IPS-18a (cell line): Measurements from ENCODE around the gene LARGE1.

ENCODE experiments used
- H3K27ac ChIP-seq: one replicate; pipeline ENCODE4 v1.5.1; 2013; ENCODE audit warnings: low read length
- H3K27me3 ChIP-seq: one replicate; pipeline ENCODE4 v1.6.1; 2013; ENCODE audit warnings: mild to moderate bottlenecking, low read length; ENCODE audit not compliant: control insufficient read depth, insufficient read depth
- H3K36me3 ChIP-seq: one replicate; pipeline ENCODE4 v1.6.1; 2013; ENCODE audit warnings: low read depth, low read length; ENCODE audit not compliant: control insufficient read depth
- H3K4me1 ChIP-seq: one replicate; pipeline ENCODE4 v1.6.1; 2013; ENCODE audit warnings: low read depth, low read length; ENCODE audit not compliant: control insufficient read depth
- H3K4me3 ChIP-seq: one replicate; pipeline ENCODE4 v1.5.1; 2013; ENCODE audit warnings: low read length
- H3K9ac ChIP-seq: one replicate; pipeline ENCODE4 v1.6.1; 2013; ENCODE audit warnings: mild to moderate bottlenecking, low read length, moderate library complexity
- H3K9me3 ChIP-seq: one replicate; pipeline ENCODE4 v1.6.1; 2013; ENCODE audit warnings: low read depth, low read length; ENCODE audit not compliant: control insufficient read depth

Gene LARGE1

DNA sequence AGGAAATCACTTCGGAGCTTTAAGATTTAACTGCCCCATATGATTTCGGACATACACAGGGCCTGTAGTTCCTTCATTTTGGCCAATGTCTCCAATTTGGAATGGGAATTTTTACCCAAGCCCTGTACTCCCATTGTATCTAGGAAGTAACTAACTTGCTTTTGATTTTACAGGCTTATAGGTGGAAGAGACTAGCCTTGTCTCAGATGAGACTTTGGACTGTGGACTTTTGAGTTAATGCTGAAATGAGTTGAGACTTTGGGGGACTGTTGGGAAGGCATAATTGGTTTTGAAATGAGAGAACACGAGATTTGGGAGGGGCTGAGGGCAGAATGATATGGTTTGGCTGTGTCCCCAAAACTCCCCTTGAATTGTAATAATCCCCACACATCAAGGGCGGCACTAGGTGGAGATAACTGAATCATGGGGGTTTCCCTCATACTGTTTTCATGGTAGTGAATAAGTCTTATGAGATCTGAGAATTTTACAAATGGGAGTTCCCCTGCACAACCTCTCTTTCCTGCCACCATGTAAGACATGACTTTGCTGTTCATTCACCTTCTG is 130.5 kb downstream of the LARGE1 start:
- peaks cover 21% of the 10 kb centered on the region for H3K9me3 ChIP-seq
- no peak overlapping the region for H3K4me3 ChIP-seq
- peaks cover 14% of the 10 kb centered on the region for H3K4me1 ChIP-seq
- H3K36me3 ChIP-seq, result no peaks in the 10 kb centered on the region
- no peaks in the 10 kb centered on the region for H3K27me3 ChIP-seq
- no peak overlapping the region for H3K9ac ChIP-seq
- H3K27ac ChIP-seq, result no peak overlapping the region

DNA sequence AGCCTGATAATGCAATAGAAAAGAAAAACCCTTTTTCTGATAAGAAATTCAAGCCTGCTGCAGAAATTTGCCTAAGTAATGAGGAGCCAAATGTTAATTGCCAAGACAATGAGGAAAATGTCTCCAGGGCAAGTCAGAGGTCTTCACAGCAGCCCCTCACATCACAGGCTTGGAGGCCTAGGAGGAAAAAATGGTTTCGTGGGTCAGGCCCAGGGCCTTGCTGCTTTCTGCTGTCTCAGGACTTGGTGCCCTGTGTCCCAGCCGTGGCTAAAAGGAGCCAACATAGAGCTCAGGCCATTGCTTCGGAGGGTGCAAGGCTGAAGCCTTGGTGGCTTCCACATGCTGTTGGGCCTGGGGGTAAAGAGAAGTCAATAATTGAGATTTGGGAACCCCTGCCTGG is 131.3 kb downstream of the LARGE1 start:
- Histone ChIP-seq H3K27ac (no peak overlapping the region), H3K4me3 (no peak overlapping the region), H3K9me3 (peaks cover 21% of the 10 kb centered on the region)

DNA sequence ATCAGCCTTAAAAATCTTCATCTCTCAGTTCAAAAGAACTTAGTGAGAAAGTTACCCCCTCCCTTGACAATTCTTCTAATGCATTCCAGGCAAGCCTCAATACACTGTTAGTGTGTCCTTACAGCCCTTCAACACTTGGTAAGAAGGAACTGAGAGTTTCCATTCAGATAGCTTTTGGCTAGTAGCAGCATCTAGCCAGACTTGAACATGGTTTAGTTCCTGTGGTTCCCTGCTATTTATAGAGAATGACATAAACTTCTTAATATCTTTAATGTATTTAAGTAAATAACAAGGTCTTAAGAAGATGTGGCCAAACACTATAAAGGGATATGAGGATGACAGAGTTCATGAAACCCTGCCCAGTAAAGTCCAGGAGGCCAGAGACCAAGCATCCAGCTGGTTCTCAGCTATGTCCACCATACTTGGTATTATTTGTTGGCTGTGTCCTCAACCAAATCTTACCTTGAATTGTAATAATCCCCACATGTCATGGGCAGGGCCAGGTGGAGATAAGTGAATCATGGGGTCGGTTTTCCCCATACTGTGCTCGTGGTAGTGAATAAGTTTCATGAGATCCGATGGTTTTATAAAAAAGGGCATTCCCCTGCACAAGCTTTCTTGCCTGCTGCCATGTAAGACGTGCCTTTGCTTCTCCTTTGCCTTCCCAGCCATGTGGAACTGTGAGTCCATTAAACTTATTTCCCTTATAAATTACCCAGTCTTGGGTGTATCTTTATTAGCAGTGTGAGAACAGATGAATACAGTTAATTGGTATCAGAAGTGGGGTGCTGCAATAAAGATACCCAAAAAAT is 132.4 kb downstream of the LARGE1 start:
- no peaks in the 10 kb centered on the region for H3K27me3 ChIP-seq
- no peak overlapping the region for H3K9ac ChIP-seq
- H3K36me3 ChIP-seq, result no peaks in the 10 kb centered on the region
- no peak overlapping the region for H3K27ac ChIP-seq
- H3K9me3 ChIP-seq, result peaks cover 21% of the 10 kb centered on the region
- H3K4me3 ChIP-seq, result no peak overlapping the region
- H3K4me1 ChIP-seq, result peaks cover 4% of the 10 kb centered on the region

More for the DNA sequence above, 131.3 kb downstream of the LARGE1 start:
- peaks cover 12% of the 10 kb centered on the region for H3K4me1 ChIP-seq
- no peaks in the 10 kb centered on the region for H3K27me3 ChIP-seq
- no peak overlapping the region for H3K9ac ChIP-seq
- H3K36me3 ChIP-seq, result no peaks in the 10 kb centered on the region

DNA sequence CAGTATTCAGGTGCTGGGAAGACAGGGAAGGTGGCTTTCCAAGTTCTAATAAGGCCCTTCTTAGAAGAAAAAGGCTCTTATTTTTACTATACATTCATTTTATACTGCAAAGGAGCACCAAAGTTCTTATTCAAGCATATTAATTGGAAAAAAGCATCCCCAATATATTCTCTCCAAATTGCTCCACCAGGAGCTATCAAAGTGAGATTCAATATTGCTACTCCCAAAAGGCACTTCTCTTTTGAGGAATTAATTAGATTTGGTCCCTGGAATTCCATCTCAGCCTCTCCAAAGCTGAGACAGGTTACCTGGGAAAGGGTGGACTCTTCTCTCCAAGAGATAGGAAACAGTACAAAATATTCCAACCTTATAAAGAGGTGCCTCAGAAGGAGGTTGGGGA is 134.1 kb downstream of the LARGE1 start:
- Histone ChIP-seq H3K36me3 (no peaks in the 10 kb centered on the region), H3K9me3 (peaks cover 21% of the 10 kb centered on the region), H3K27me3 (no peaks in the 10 kb centered on the region), H3K9ac (no peak overlapping the region), H3K4me3 (no peak overlapping the region), H3K4me1 (peaks cover 4% of the 10 kb centered on the region), H3K27ac (no peak overlapping the region)

DNA sequence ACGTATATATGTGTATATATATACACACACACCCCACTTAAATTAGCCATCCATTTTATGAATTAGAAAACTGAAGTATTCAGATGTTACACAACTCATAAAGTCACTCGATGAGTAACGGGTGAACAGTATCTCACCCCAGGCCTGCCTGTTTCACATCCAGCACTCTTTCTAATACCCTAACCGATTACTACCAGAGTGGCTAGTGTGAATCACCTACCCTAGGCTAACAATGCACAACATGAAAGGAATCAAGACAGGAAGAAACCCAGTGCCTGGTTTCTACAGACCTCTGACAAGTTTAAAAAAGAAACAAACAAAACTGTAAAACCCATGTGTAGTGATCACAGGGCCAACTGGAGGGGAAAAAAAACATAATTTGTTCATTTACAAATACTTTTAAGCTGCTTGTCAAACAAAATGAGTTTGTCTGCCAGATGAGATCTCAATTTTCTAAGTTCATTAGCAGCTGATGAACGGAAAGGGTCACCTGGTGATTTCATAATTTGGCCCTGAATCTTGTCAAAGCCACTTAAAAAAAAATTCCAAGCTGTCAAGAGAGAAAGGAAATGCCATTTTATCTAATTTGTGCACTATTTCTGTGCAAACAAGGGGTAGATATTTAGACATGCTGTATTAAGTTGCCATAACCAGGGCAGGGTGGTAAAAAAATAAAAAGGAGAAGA is 134.8 kb downstream of the LARGE1 start:
- Histone ChIP-seq H3K9me3 (peaks cover 21% of the 10 kb centered on the region), H3K27me3 (no peaks in the 10 kb centered on the region)

DNA sequence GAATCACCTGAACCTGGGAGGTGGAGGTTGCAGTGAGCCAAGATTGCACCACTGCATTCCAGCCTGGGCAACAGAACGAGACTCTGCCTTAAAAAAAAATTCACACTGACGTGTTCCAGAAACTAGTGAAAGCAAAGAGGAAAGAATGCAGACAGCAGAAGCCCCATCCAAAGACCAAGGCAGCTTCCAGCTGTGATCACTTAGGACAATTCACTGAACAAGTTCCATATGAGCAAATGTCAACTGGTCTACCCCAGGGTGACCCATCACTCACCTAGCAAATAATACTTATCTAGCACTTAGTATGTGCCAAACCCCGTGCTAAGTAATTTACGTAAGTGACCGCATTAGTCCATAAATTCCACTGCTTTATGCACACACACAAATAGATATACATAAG is 138.9 kb downstream of the LARGE1 start:
- Histone ChIP-seq H3K9me3 (no peaks in the 10 kb centered on the region), H3K27me3 (no peaks in the 10 kb centered on the region), H3K4me3 (no peak overlapping the region), H3K4me1 (peaks cover 4% of the 10 kb centered on the region), H3K27ac (no peak overlapping the region), H3K36me3 (no peaks in the 10 kb centered on the region), H3K9ac (no peak overlapping the region)

More for the DNA sequence above, 134.8 kb downstream of the LARGE1 start:
- no peak overlapping the region for H3K9ac ChIP-seq
- no peak overlapping the region for H3K27ac ChIP-seq
- no peak overlapping the region for H3K4me3 ChIP-seq
- peaks cover 4% of the 10 kb centered on the region for H3K4me1 ChIP-seq
- no peaks in the 10 kb centered on the region for H3K36me3 ChIP-seq

DNA sequence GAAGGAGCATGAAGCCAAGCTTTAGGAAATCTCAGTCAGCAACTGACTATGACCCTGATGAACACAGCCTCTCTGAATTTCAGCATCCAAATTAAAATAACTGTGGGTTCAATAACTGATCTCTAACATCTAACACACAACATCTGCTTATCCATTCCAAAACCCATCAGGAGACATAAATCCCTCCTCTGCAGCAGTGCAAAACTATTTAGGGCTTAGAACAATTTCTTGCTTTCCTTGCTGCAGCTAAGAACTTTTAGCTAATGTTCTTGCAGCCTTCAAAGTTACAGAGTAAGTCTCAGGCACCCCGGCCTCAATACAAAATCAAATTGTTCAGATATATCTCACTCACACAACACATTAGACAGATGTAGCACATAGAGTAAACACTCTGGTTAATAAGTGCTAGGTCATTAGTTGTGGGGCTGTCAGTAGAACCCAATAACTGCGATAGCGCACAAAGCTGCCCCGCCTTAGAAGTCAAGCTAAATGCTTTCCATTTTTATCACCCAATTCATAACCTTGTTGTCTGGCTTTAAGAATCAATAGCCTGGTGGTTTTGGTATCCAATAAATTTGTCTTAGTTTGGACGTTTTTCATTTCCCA is 139.6 kb downstream of the LARGE1 start:
- H3K27ac ChIP-seq, result no peak overlapping the region
- no peaks in the 10 kb centered on the region for H3K36me3 ChIP-seq
- no peaks in the 10 kb centered on the region for H3K9me3 ChIP-seq
- H3K4me3 ChIP-seq, result no peak overlapping the region
- H3K9ac ChIP-seq, result no peak overlapping the region
- peaks cover 4% of the 10 kb centered on the region for H3K4me1 ChIP-seq
- H3K27me3 ChIP-seq, result no peaks in the 10 kb centered on the region

DNA sequence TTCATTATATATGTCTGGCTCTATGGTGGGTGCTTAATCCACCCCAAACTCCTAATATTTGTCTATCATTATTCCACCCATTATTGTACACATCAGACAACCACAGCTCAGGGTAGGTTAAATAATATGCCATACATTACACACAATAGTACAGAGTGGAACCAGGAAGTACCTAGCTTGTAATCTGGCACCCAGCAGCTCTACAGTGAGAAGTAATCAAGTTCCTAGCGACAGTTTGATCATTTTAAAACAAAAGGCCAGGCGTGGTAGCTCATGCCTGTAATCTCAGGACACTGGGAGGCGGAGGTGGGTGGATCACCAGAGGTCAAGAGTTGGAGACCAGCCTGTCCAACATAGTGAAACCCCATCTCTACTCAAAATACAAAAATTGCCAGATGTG is 141.0 kb downstream of the LARGE1 start:
- Histone ChIP-seq H3K9ac (no peak overlapping the region), H3K9me3 (no peaks in the 10 kb centered on the region), H3K4me3 (no peak overlapping the region), H3K27me3 (no peaks in the 10 kb centered on the region), H3K36me3 (no peaks in the 10 kb centered on the region), H3K4me1 (peaks cover 4% of the 10 kb centered on the region), H3K27ac (no peak overlapping the region)

DNA sequence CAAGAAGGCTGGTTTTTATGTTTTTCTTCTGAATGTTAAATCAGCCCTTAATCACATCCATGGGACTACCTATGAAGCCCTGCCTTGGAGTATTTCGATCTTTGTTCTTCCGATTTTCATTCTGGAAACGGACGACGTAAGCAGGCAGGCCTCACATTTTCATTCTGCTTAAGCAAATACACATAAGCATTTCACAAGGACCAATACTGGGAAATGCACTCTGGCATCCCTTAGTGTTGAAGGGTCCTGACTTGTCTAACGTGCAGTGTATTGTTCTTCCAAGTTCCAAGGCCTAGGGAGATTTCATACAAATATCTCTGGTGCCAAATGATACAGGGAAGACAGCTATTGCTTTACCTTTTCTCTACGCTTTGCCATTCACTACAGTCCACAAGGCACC is 143.8 kb downstream of the LARGE1 start:
- H3K9me3 ChIP-seq, result no peaks in the 10 kb centered on the region
- H3K4me1 ChIP-seq, result peaks cover 2% of the 10 kb centered on the region
- H3K27me3 ChIP-seq, result no peaks in the 10 kb centered on the region
- no peak overlapping the region for H3K27ac ChIP-seq
- no peak overlapping the region for H3K9ac ChIP-seq
- no peaks in the 10 kb centered on the region for H3K36me3 ChIP-seq
- H3K4me3 ChIP-seq, result no peak overlapping the region

DNA sequence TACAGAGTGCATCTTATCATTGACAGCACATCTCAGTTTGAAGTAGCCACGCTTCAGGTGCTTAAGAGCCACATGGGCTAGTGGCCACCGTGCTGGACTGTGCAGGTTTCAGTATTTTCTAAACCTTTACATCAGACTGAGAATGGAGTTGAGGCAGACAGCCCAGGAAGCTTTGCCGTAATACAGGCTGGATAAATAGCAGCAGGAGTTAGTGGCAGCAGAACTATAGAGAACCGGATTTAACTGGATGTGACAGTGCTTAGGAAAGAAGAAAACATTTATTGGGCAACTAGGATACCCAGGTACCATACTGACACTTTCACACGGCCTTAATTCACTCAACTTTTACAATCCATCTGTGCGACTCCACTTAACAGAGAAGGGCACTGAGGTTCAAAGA is 145.5 kb downstream of the LARGE1 start:
- H3K27me3 ChIP-seq, result no peaks in the 10 kb centered on the region
- no peak overlapping the region for H3K4me3 ChIP-seq
- H3K9ac ChIP-seq, result no peak overlapping the region
- no peak overlapping the region for H3K27ac ChIP-seq
- H3K9me3 ChIP-seq, result no peaks in the 10 kb centered on the region
- no peaks in the 10 kb centered on the region for H3K36me3 ChIP-seq
- peaks cover 5% of the 10 kb centered on the region for H3K4me1 ChIP-seq

DNA sequence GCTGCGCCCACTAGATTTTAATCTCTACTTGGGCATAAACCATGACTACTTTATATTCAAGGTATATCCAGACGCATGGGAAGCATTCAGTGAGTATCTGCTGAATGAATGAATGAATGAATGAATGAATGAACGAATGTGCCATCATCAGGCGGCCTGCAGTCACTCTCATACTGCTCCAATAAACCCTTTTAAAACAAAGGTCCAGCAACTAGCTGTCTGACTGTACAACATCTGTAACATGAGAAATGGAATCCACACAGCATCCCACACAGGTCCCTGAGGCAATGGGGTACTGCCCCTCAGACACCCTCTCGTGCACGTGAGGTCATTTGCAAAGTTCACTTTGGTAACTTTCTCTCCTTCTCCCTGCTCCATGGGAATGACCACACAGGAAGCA is 147.5 kb downstream of the LARGE1 start:
- Histone ChIP-seq H3K4me3 (no peak overlapping the region), H3K9me3 (no peaks in the 10 kb centered on the region), H3K9ac (no peak overlapping the region), H3K36me3 (no peaks in the 10 kb centered on the region), H3K27me3 (no peaks in the 10 kb centered on the region), H3K4me1 (peaks cover 15% of the 10 kb centered on the region), H3K27ac (no peak overlapping the region)
